Measurements from ENCODE around the gene MRPS9.
A peak's percentile ranks its signal among the peaks of the same experiment; 100 is the strongest.

The MRPS9 gene

DNA sequence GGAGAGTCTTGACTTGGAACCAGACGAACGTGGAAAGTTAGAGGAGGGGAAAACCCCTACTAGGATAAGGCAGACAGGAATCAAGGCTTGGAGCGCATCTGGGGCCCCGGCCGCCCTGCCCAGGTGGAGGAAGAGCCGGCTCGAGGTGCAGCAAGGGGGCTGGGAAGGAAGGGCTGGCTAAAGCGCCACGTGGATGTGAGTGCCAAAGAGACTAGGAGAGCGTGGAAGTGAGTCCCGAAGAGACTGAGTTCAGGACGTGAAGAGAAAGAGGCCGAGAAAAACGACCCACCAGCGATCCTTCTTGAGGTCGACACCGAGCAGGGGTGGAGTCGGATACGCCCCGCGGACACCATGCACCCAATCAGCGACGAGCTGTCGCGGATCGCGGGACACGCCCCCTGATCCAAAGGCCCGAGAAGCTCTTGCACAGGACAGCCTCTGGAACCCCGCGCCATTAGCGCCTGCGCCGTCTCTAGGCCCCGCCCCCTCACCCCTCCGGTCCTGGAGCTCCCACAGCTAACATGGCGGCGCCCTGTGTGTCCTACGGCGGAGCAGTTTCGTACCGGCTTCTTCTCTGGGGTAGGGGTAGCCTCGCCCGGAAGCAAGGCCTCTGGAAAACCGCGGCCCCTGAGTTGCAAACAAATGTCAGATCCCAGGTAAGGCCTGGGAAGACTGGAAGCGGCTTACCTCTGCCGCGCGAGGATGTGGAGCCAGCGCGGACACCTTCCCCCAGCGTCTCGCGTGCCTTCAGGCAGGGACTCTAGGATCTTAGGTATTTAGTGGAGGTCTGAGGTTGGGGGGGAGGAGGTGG, at the start of gene MRPS9:
Gene MRPS9, plus strand, starts transcription at position 498 of the 811 bp plus-strand sequence. Its CDS starts 24 bp downstream, at position 522.
- peak; percentile 91 to 98 (median 96) for DNase-seq (ENCODE audit: low read depth in 4 of 4, low spot score in 1 of 4)

- no peak for DNase-seq (ENCODE audit: low read depth in 4 of 4, low spot score in 1 of 4)
Observed at GRCh38 chr2:105005181-105005951, 32.5 kb upstream of the MRPS9 start.

- DNase-seq (ENCODE audit: low read depth in 4 of 4, low spot score in 1 of 4): no peak
Observed at GRCh38 chr2:105007367-105007766, 30.5 kb upstream of the MRPS9 start.

DNA sequence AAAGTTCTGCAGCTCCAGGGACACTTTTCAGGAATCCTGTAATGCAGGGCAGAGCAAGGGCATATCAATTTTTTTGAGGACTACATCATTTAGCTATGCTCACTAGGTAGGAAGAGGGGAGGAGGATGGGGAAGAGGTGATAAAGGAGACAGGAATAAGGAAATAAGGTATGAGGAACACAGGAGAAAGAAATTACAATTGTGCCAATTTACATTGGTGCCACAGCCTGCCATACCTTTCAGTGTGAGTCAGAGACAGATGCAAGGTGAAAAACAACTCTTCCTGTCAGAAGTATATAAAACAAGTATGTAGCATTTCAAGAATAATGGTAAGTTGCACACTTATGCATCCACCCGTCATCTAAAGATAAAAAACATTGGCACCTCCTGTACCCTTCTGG, 5.4 kb upstream of the MRPS9 start:
- DNase-seq (ENCODE audit: low read depth in 4 of 4, low spot score in 1 of 4): no peak

DNA sequence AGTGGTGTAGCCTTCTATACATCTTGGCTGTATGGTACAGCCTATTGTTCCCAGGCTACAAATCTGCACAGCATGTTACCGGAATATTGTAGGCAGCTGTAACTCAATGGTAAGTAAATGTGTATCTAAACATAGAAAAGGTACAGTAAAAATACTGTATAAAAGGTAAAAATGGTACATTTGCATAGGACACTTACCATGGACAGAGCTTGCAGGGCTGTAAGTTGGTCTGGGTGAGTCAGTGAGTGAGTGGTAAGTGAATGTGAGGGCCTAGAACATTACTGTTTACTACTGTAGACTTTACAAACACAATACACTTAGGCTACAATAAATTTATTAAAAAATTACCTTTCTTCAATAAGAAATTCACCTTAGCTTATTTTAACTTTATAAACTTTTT, 3.7 kb upstream of the MRPS9 start:
- no peak for DNase-seq (ENCODE audit: low read depth in 4 of 4, low spot score in 1 of 4)

DNA sequence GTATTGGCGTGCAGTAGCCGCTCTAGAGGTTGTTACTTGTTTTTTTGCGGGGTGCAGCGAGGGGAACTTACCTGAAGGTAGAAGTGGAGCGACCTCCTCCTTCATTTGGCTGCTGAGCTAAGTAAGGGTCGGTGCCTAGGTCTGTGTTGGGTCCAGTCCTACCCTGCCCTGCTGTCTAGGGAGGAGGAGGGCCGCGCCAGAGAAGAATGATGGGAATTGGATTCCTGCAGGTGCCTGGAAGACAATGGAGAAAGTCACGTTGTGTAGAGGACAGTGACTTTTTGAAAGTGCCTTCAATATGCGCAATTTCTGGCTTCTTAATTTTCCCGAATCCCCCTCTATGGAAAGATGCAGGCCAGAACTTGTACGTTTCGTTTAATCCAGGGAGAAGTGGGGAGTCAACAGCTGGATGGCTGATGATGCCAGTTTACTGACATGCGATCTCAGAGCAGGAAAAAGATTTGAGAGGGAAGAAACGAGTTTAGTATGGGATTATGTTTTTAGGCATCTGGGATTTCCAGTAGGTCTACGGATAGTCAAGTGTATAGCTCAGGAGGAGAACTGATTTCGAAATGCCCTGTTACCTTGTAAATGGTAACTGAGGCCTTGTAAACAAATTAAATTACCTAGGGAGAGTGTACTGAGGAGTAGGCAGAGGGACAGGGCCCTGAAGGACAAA, 653 bp downstream of the MRPS9 start:
- DNase-seq (ENCODE audit: low read depth in 4 of 4, low spot score in 1 of 4): no peak

GRCh38 chr2:105039559-105039958, 1.7 kb downstream of the MRPS9 start:
- no peak for DNase-seq (ENCODE audit: low read depth in 4 of 4, low spot score in 1 of 4)

- DNase-seq (ENCODE audit: low read depth in 4 of 4, low spot score in 1 of 4): no peak
Observed at GRCh38 chr2:105042189-105042588, 4.3 kb downstream of the MRPS9 start.

DNA sequence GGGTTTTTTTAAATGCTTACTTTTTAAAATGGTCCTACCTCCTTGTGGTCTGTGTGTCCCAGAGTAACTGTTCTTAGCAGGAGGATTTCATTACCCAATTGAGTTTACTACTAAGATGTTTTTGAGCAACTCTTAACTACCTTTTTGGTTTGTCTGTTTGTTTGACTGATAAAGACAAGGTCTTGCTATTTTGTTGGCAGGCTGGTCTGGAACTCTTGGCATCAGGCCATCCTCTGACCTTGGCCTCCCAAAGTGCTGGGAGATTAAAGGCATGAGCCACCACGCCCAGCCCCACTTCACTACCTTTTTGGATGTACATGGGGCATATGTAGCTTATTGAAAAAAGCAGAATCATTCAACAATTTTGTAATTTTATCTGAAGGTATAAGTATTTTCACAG, 14.9 kb downstream of the MRPS9 start:
- no peak for DNase-seq (ENCODE audit: low read depth in 4 of 4, low spot score in 1 of 4)

- no peak for DNase-seq (ENCODE audit: low read depth in 4 of 4, low spot score in 1 of 4)
Observed at GRCh38 chr2:105055613-105056012, 17.7 kb downstream of the MRPS9 start.

GRCh38 chr2:105056245-105056644, 18.4 kb downstream of the MRPS9 start:
- DNase-seq (ENCODE audit: low read depth in 4 of 4, low spot score in 1 of 4): no peak

DNA sequence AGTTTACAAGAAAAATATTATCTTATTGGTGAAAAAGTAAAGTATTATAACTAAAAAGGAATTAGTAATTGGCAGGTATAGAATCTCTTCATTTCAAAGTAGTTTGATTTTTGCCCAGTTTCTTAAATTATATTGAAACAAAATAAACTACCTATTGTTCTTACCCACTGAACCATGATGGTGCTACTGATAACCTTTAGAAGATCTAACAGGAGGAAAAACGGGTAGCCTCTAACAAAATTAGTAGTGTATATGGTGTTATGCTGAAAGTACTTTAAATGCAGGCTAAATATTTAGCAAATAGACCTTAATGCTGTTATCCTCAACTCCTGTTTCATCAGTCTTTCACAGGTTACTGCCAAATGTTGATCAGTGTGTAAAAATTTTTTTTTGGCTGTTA, 19.1 kb downstream of the MRPS9 start:
- DNase-seq (ENCODE audit: low read depth in 4 of 4, low spot score in 1 of 4): no peak

DNA sequence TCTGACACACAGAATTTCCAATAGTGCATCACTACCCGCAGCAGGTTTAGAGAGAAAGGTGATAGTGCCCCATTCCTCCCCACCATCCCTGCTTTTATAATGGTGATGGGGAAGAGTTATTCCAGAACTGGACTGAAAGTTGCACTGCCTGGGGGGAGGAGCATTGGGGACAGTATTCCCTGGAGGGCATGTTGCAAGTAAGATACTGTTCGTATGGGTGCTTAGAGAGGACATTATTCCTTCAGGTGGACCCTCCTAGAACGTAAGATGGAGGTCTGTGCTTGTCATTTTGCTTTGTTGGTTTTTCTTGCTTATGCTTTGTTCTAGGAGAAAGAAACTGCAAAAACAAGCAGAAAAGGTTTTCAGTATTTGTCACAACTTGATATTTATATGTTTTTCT, 23.7 kb downstream of the MRPS9 start:
- DNase-seq (ENCODE audit: low read depth in 4 of 4, low spot score in 1 of 4): no peak

GRCh38 chr2:105062158-105062557, 24.3 kb downstream of the MRPS9 start:
- DNase-seq (ENCODE audit: low read depth in 4 of 4, low spot score in 1 of 4): no peak

DNA sequence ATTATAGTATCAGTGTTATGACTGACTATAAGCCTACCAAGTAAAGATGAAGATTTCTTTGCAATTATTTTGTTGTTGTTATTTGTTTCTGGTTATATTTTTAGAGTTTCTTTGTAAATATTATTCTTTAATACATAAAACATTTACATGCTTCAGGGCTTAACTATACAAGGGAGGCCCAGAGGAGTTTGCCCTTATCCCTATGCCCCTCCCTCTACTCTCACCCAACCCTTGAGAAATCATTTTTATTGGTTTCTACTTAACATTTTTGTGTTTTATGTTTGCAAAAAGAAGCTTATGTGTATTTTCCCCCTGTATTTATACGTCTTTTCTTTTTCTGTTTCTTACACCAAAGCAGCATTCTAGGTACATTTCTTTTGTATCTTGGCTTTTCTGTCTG, 30.5 kb downstream of the MRPS9 start:
- no peak for DNase-seq (ENCODE audit: low read depth in 4 of 4, low spot score in 1 of 4)

DNA sequence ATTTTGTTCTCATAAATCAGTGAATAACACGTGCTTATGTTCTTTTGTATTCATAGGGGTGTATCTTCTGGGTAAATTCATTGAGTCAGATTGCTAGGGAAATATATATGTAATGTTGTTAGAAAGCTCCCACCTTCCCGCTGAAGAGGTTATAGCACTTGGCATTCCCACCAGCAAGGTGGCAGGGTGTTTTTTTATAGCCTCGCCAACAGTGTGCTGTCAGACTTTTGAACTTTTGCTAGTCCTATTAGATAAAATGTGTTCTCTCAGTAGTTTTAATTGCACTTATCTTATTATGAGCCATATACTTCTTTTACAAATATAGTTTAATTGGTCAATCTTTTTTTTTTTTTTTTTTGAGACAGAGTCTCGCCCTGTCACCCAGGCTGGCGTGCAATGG, 31.0 kb downstream of the MRPS9 start:
- no peak for DNase-seq (ENCODE audit: low read depth in 4 of 4, low spot score in 1 of 4)

DNA sequence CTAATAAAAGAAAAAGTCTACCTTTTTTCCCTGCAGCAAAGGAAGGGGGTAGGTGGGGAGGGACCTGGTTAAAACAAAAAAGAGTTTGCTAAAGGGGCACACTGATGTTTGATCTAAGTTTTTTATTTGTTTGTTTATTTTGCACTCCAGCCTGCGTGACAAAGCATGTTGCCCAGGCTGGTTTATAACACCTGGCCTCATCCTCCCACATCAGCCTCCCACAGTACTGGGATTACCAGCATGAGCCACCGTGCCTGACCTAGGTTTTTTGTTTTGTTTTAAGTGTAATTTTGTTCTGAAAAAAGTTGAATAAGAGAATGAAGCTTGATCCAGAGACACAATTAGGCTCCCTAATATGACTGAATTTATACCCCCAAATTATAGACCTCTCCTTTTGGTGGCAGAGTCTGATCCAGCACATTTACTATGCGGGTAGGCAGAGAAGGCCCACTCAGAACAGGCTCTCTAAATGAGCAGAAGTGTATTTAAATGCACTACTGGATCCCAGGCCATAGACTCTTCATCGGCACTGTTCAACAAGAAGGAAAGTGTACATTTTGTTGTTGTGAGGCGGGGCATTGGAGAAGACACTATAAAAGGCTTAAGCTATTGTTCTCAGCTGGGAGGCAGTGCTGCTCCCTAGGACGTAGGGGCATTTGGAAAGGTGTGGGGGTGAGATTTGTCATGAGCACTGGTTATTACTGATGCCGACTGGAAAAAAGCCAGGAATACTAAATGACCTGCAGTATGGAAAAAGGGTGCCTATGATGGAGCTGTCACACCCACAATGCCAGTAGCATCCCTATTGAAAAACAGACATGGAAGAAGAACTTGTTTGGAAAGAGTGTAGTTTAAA, 32.4 kb downstream of the MRPS9 start:
- DNase-seq (ENCODE audit: low read depth in 4 of 4, low spot score in 1 of 4): no peak

- DNase-seq (ENCODE audit: low read depth in 4 of 4, low spot score in 1 of 4): no peak
Observed at GRCh38 chr2:105071379-105071778, 33.5 kb downstream of the MRPS9 start.

DNA sequence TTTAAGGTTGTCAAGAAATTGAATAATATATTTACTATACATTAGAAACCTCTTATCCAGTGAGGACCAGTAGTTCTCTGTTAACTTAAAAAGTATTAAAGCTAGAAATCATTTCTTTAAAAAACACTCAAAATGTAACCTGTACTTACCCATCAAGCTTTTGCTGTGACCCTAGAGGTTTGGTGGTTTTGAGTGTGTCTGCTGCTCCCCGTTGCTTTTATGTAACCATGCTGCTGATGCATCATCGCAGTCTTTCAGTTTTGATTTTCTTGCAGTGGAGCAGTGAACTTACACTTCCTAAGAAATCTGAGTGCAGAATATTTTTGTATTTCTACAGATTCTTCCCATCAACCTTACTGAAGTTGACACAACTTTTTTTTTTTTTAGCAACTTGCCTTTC, 34.2 kb downstream of the MRPS9 start:
- DNase-seq (ENCODE audit: low read depth in 4 of 4, low spot score in 1 of 4): no peak

DNA sequence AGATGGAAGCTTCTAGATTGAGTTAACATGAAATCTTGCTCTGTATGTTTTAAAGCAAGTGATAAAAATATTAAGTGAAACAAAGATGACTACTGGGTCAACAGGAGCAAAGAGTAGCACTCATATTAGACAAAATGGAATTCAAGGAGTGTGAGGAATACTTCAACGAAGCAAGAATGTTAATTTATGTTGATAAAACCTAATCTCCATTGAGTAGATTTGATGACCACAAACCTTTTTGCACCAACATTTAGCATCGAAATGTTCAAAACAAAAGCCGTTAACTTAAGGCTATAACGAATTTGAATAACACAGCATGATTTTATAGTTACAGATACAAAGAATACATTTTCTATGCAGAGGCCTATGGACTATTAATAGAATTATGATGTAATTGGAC, 35.7 kb downstream of the MRPS9 start:
- no peak for DNase-seq (ENCODE audit: low read depth in 4 of 4, low spot score in 1 of 4)

DNA sequence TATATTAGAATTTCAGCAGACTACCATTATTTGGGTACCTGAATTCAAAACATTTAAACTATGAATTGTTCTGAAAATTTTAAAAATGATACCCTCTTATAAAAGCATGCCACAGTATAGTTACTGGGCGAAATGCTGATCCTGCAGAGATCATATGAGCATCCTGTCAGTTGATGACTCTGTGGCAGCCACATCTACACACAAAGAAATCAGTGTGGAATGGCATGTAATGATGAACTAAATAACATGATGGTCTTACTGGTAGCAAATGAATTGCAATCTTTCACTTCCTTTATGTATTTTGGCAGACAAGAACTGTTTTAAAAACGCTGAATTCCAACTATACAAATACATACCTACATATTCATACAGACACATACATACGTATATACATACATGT, 38.3 kb downstream of the MRPS9 start:
- DNase-seq (ENCODE audit: low read depth in 4 of 4, low spot score in 1 of 4): no peak

Measured in stimulated activated CD4-positive, alpha-beta T cell treated with anti-CD3 and anti-CD28 coated beads, Interleukin-1b, Interleukin-23, amount 100 ng/mL, for 24 hours (primary cell).